Liver (tissue), 9 donors: ENCODE results near the gene CHI3L2. TPM values are rescaled to one million over a fixed set of nuclear protein-coding genes. Genes with fewer than 3 reads are reported as not detected.

ENCODE experiments used
- DNase-seq: peaks from one replicate; pipeline ENCODE4 v3.0.0-alpha.2; 2017; ENCODE audit warnings: low spot score
- H3K27ac ChIP-seq, 2 donors: one replicate each; pipeline ENCODE4 v1.7.0; 2013; ENCODE audit warnings: inconsistent platforms in 2 of 2, low read length in 2 of 2, control low read depth in 1 of 2, low read depth in 1 of 2, mild to moderate bottlenecking in 1 of 2
- H3K27me3 ChIP-seq, 4 donors: one replicate each; pipeline versions ENCODE4 v1.6.1 to v1.7.0; 2013; ENCODE audit warnings: low read length in 3 of 4, inconsistent platforms in 1 of 4, mild to moderate bottlenecking in 1 of 4, moderate library complexity in 1 of 4; ENCODE audit not compliant: control insufficient read depth in 4 of 4, insufficient read depth in 4 of 4
- H3K36me3 ChIP-seq, 4 donors: one replicate each; pipeline versions ENCODE4 v1.6.1 to v1.7.0; 2013; ENCODE audit warnings: low read length in 3 of 4, mild to moderate bottlenecking in 3 of 4, low read depth in 1 of 4, moderate library complexity in 1 of 4; ENCODE audit not compliant: control insufficient read depth in 4 of 4, insufficient read depth in 3 of 4
- H3K4me1 ChIP-seq, 4 donors: one replicate each; pipeline versions ENCODE4 v1.6.1 to v1.7.0; 2013; ENCODE audit warnings: low read length in 3 of 4, mild to moderate bottlenecking in 3 of 4, moderate library complexity in 1 of 4; ENCODE audit not compliant: control insufficient read depth in 4 of 4, insufficient read depth in 4 of 4
- H3K4me3 ChIP-seq, 3 donors: one replicate each; pipeline versions ENCODE4 v1.6.1 to v1.7.0; 2013; ENCODE audit warnings: low read length in 3 of 3, control low read depth in 1 of 3, low read depth in 1 of 3, mild to moderate bottlenecking in 1 of 3
- H3K9ac ChIP-seq, 2 donors: one replicate each; pipeline ENCODE4 v1.7.0; 2013; ENCODE audit warnings: low read length in 2 of 2, mild to moderate bottlenecking in 2 of 2, moderate library complexity in 2 of 2, control low read depth in 1 of 2, low read depth in 1 of 2
- H3K9me3 ChIP-seq, 4 donors: one replicate each; pipeline versions ENCODE4 v1.6.1 to v1.7.0; 2013; ENCODE audit warnings: low read length in 3 of 4; ENCODE audit not compliant: control insufficient read depth in 4 of 4
- EGR1 ChIP-seq, 2 donors: IDR thresholded peaks; 2 replicates each; pipeline ENCODE4 v1.6.1; 2016 to 2018; ENCODE audit warnings: antibody characterized with exemption in 2 of 2, low read depth in 2 of 2
- FOXA1 ChIP-seq: IDR thresholded peaks from 2 replicates; pipeline ENCODE4 v1.6.1; 2016; ENCODE audit warnings: antibody characterized with exemption
- HNF4A ChIP-seq, 2 donors: conservative IDR thresholded peaks; 2 replicates each; pipeline ENCODE4 v1.6.1; 2016; ENCODE audit warnings: antibody characterized with exemption in 2 of 2, mild to moderate bottlenecking in 2 of 2
- JUND ChIP-seq, 2 donors: IDR thresholded peaks; 2 replicates each; pipeline ENCODE4 v1.6.1; 2016; ENCODE audit warnings: antibody characterized with exemption in 2 of 2
- MAX ChIP-seq: IDR thresholded peaks from 2 replicates; pipeline ENCODE4 v1.6.1; 2016; ENCODE audit warnings: antibody characterized with exemption
- RAD21 ChIP-seq, 2 donors: IDR thresholded peaks; 2 replicates each; pipeline ENCODE4 v1.6.1; 2016; ENCODE audit warnings: antibody characterized with exemption in 2 of 2, mild to moderate bottlenecking in 2 of 2
- RXRA ChIP-seq, 2 donors: IDR thresholded peaks; 2 replicates each; pipeline ENCODE4 v1.6.1; 2017 to 2018; ENCODE audit warnings: antibody characterized with exemption in 2 of 2, mild to moderate bottlenecking in 1 of 2
- ZBTB33 ChIP-seq: IDR thresholded peaks from 2 replicates; pipeline ENCODE4 v1.6.1; 2016; ENCODE audit warnings: antibody characterized with exemption
- WGBS: extraction: QIAGEN DNeasy Blood & Tissue Kit; methylation state at CpG from one replicate; pipeline ENCODE4 v1.1.7; 2013; 5-methylcytosine and 5-hydroxymethylcytosine counted together
- polyA plus RNA-seq, 2 donors: library from polyadenylated mRNA; stranded (reverse) in 1 of 2; unstranded in 1 of 2; fragments of 200-250 nt in 1 of 2; fragments of >200 nt in 1 of 2; fragmentation: Nextera tagmentation in 1 of 2; extraction: Ambion mirVana in 1 of 2; gene quantifications; one replicate each; pipeline versions ENCODE4 v1.2.1 to v1.2.3, GENCODE V29; 2013 to 2015
- total RNA-seq, 2 donors: library from RNA; depleted of rRNA; stranded (reverse); fragments of >200 nt; gene quantifications; one replicate each; pipeline ENCODE4 v1.2.3, GENCODE V29; 2014
- TF ChIP-seq, protein P1 (sequence below): fragments of 150-350 bp; IDR thresholded peaks from 2 replicates; pipeline ENCODE4 v1.5.1; 2017; ENCODE audit warnings: improper control_type of control experiment, low read depth, low read length; ENCODE audit not compliant: missing input control
- donor health status: healthy.
- donor health status: healthy.
- donor health status: healthy.
- donor health status: healthy.
- donor health status: healthy.

Gene CHI3L2
- total and polyA plus RNA-seq, 4 donors: 0.07 to 0.32 (median 0.24) TPM

- H3K36me3 ChIP-seq: no peaks in the 10 kb centered on the region
- WGBS: 51% methylated on average over 5 of the region's 5 CpGs
- H3K27ac ChIP-seq: no peak overlapping the region
Measured at GRCh38 chr1:111221633-111222291, 5.8 kb upstream of the CHI3L2 start.

DNA sequence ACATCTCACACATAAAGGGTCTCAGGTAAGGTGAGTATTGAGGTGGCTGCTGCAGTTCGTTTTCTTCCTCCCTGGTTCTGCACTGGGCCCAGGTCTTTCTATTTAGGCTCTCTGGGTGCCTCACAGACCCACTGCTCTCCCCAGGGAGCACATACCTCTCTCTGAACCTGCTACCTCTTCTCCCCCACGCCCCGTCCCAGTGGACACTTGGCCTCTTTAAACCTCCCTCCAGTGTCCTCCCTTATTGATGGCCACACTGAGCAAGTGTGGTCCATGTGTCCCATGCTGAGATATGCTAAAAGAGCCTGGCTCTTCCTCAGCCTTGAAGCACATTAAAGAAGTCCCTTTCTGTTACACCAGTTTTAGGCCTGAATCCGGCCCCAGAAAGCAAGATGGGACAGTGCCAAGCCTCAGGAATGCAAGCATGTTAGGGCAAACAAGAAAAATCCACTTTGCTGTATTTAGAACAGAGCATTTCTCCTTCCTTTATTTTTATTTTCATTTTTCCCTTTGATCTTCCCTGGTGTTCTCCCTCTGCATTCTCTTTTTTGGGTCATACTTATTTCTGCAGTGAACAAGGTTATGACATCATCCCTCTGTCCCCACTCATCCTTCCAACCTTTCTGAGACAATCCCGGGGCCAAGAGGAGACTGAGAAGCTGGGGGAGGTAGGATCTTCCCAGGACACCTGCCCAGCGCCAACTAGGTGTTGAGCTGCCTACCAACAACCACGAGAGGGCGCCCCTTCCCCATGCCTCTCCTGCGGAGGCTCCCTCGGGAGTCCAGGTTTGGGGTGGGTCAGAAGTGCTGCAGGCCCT, 5.0 kb upstream of the CHI3L2 start:
- Histone ChIP-seq H3K27me3 (no peaks in the 10 kb centered on the region), H3K9me3 (no peaks in the 10 kb centered on the region), H3K36me3 (no peaks in the 10 kb centered on the region), H3K9ac (peak overlapping the region; percentile 3 to 5), H3K4me3 (no peak overlapping the region), H3K4me1 (peaks cover 0 to 11% (median 2%) of the 10 kb centered on the region in 4 donors), H3K27ac (no peak overlapping the region)
- WGBS: 27% methylated on average over 10 of the region's 10 CpGs
- DNase-seq: peak; percentile 79
- TF ChIP-seq RAD21 (IDR thresholded peaks at IDR 0.05) (peak; percentile 97 to 99), EGR1 (IDR thresholded peaks at IDR 0.05; ENCODE audit: low read depth in 2 of 2) (no peak), ZBTB33 (no peak), HNF4A (conservative IDR thresholded peaks at IDR 0.05) (no peak), MAX (no peak), RXRA (IDR thresholded peaks at IDR 0.05) (no peak), JUND (IDR thresholded peaks at IDR 0.05) (no peak)
- TF ChIP-seq, protein P1, sequence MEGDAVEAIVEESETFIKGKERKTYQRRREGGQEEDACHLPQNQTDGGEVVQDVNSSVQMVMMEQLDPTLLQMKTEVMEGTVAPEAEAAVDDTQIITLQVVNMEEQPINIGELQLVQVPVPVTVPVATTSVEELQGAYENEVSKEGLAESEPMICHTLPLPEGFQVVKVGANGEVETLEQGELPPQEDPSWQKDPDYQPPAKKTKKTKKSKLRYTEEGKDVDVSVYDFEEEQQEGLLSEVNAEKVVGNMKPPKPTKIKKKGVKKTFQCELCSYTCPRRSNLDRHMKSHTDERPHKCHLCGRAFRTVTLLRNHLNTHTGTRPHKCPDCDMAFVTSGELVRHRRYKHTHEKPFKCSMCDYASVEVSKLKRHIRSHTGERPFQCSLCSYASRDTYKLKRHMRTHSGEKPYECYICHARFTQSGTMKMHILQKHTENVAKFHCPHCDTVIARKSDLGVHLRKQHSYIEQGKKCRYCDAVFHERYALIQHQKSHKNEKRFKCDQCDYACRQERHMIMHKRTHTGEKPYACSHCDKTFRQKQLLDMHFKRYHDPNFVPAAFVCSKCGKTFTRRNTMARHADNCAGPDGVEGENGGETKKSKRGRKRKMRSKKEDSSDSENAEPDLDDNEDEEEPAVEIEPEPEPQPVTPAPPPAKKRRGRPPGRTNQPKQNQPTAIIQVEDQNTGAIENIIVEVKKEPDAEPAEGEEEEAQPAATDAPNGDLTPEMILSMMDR: peak; percentile 89

More at GRCh38 chr1:111221633-111222291, 5.8 kb upstream of the CHI3L2 start:
- DNase-seq: no peak
- TF ChIP-seq, protein P1: no peak
- TF ChIP-seq FOXA1 (no peak), RAD21 (IDR thresholded peaks at IDR 0.05) (peak in 1 of 2 donors; percentile 25)
- Histone ChIP-seq H3K4me1 (peaks cover 0 to 11% (median 2%) of the 10 kb centered on the region in 4 donors), H3K4me3 (no peak overlapping the region), H3K9me3 (no peaks in the 10 kb centered on the region), H3K9ac (peak overlapping the region in 1 of 2 donors; percentile 5), H3K27me3 (no peaks in the 10 kb centered on the region)
